ENCODE measurements around the gene SYNDIG1. TPM values are rescaled to one million over a fixed set of nuclear protein-coding genes. Genes with fewer than 3 reads are reported as not detected.

Gene SYNDIG1
- total RNA-seq, 1 donor from 2014 or later: 11.0 TPM

- intact Hi-C loops (cut with micrococcal nuclease): no loop called here
- DNase-seq (no peak), ATAC-seq (no peak)
Observed at GRCh38 chr20:24573557-24573956, 104.1 kb downstream of the SYNDIG1 start.

GRCh38 chr20:24574307-24574706 is 104.9 kb downstream of the SYNDIG1 start:
- ATAC-seq: no peak
- intact Hi-C loops (cut with micrococcal nuclease): no loop called here
- no peak for DNase-seq

- intact Hi-C loops (cut with micrococcal nuclease): no loop called here
- no peak for DNase-seq
- no peak for ATAC-seq
Observed at GRCh38 chr20:24574797-24575196, 105.4 kb downstream of the SYNDIG1 start.

GRCh38 chr20:24575811-24576210 is 106.4 kb downstream of the SYNDIG1 start:
- ATAC-seq: no peak
- intact Hi-C loops (cut with micrococcal nuclease): no loop called here
- no peak for DNase-seq

- intact Hi-C loops (cut with micrococcal nuclease): no loop called here
- no peak for DNase-seq
- ATAC-seq: no peak
Observed at GRCh38 chr20:24576447-24576846, 107.0 kb downstream of the SYNDIG1 start.

GRCh38 chr20:24577271-24577909 is 108.0 kb downstream of the SYNDIG1 start:
- no peak for DNase-seq
- intact Hi-C loops (cut with micrococcal nuclease): no loop called here
- ATAC-seq: no peak

- ATAC-seq (no peak), DNase-seq (no peak)
- intact Hi-C loops (cut with micrococcal nuclease): no loop called here
Observed at GRCh38 chr20:24578567-24579415, 109.4 kb downstream of the SYNDIG1 start.

GRCh38 chr20:24579475-24579874 is 110.0 kb downstream of the SYNDIG1 start:
- no peak for DNase-seq
- ATAC-seq: no peak
- intact Hi-C loops (cut with micrococcal nuclease): no loop called here

- intact Hi-C loops (cut with micrococcal nuclease): no loop called here
- DNase-seq (no peak), ATAC-seq (no peak)
Observed at GRCh38 chr20:24580006-24580405, 110.6 kb downstream of the SYNDIG1 start.

GRCh38 chr20:24580855-24581254 is 111.4 kb downstream of the SYNDIG1 start:
- DNase-seq (no peak), ATAC-seq (no peak)
- intact Hi-C loops (cut with micrococcal nuclease): no loop called here

GRCh38 chr20:24581443-24582170 is 112.2 kb downstream of the SYNDIG1 start:
- DNase-seq: no peak
- intact Hi-C loops (cut with micrococcal nuclease): no loop called here
- ATAC-seq: no peak

- DNase-seq (no peak), ATAC-seq (no peak)
- intact Hi-C loops (cut with micrococcal nuclease): no loop called here
Observed at GRCh38 chr20:24582373-24583168, 113.1 kb downstream of the SYNDIG1 start.

GRCh38 chr20:24583169-24583792 is 113.9 kb downstream of the SYNDIG1 start:
- intact Hi-C loops (cut with micrococcal nuclease): no loop called here
- DNase-seq (no peak), ATAC-seq (no peak)

- intact Hi-C loops (cut with micrococcal nuclease): no loop called here
Observed at GRCh38 chr20:24584078-24584477, 114.6 kb downstream of the SYNDIG1 start.

GRCh38 chr20:24584538-24585356 is 115.3 kb downstream of the SYNDIG1 start:
- no peak for ATAC-seq
- DNase-seq: no peak
- intact Hi-C loops (cut with micrococcal nuclease): no loop called here

More at GRCh38 chr20:24584078-24584477, 114.6 kb downstream of the SYNDIG1 start:
- no peak for DNase-seq
- no peak for ATAC-seq

GRCh38 chr20:24585796-24586522 is 116.5 kb downstream of the SYNDIG1 start:
- intact Hi-C loops (cut with micrococcal nuclease): no loop called here
- no peak for ATAC-seq
- no peak for DNase-seq

- DNase-seq: no peak
- no peak for ATAC-seq
- intact Hi-C loops (cut with micrococcal nuclease): no loop called here
Observed at GRCh38 chr20:24586523-24586840, 117.1 kb downstream of the SYNDIG1 start.

Measured in left ventricle myocardium superior (tissue), 1 donor.